DMS53 (cell line): ENCODE results near the gene TRMT61A.

Source experiments
- DNase-seq: peaks from one replicate; lab custom pipeline; 2025; lab: John Stamatoyannopoulos, UW

The TRMT61A gene

GRCh38 chr14:103522649-103523574, 6.1 kb upstream of the TRMT61A start, which contains the start of gene CKB:
Gene CKB, minus strand, starts transcription at chr14:103522830. Its CDS starts 337 bp downstream, at chr14:103522493.
- DNase-seq = peak; percentile 72

- no peak for DNase-seq
These were observed 5.4 kb upstream of the TRMT61A start for GRCh38 chr14:103523575-103523954.

- DNase-seq = no peak
These were observed 4.7 kb upstream of the TRMT61A start for GRCh38 chr14:103524002-103524935.

- DNase-seq = peak; percentile 38
These were observed 3.4 kb upstream of the TRMT61A start for GRCh38 chr14:103525430-103526246.

DNA sequence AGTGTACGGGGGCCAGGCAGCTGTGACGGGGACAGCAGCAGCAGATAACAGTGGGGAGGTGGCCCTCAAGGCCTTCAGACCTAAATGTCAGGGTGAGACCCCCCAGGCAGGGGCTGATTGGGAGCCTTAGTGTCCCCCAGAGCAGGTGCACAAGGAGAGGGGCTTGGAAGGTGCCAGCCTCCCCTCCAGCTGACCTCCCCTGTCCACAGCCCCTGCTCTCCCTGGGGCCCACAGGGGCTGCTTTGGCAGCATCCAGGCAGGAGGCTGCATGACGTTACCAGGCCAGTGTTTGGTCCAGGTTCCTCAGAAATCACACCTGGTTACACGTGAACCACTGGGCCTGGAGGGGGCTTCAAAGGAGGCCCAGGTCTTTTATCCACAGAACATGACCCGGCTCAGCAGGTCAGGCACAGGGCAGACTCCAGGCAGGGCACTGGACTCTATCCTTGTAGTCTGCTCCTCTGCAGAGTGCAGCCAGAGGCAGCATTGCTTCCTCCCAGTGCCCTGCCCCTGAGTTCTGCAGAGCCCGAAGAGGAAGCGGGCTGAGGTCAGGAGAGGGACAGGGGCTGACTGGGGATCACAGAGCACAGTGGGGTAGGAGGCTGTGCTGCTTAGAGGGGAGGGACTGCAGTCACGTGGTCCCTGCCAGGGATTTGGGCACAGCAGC, 2.6 kb upstream of the TRMT61A start:
- no peak for DNase-seq

DNA sequence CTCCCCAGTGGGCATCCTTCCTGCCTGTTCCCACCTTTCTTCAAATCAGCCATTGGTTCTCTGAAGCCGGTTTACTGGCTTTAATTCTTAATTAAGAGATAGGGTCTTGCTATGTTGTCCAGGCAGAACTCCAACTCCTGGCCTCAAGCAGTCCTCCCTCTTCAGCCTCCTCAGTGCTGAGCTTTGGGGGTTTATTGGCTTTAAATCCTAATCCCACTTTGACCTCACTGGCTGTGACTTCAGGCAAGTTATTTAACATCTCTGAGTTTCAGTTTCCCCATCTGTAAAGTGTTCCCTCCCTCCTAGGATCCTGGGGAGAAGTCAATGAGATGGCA, 2.1 kb upstream of the TRMT61A start:
- DNase-seq = no peak

GRCh38 chr14:103527408-103528145, 1.4 kb upstream of the TRMT61A start:
- peak; percentile 65 for DNase-seq

DNA sequence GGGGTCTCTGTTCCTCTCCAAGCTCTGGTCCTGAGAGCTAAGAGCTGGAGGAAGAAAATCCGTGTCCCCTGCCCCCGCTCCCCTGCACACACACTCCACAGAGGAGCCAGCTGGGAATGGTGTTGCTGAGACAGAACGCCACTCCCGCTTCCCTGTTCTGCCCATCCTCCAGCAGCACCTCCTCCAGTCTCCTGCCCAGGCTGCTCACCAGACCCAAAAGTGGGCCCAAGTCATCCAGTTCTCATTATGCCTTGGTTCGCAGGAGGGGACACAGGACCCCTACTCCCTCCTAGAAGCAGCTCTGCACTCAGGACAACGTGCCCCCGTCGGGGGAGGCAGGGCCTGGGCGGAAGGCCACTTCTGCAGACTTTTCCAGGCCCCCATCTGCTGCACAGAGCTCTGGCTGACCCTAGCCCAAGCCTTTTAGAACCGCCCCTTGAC, 830 bp upstream of the TRMT61A start:
- DNase-seq = peak; percentile 65

- DNase-seq = peak; percentile 42
These were observed 678 bp downstream of the TRMT61A start for GRCh38 chr14:103529383-103530365.

- no peak for DNase-seq
These were observed 1.4 kb downstream of the TRMT61A start for GRCh38 chr14:103530390-103530789.

DNA sequence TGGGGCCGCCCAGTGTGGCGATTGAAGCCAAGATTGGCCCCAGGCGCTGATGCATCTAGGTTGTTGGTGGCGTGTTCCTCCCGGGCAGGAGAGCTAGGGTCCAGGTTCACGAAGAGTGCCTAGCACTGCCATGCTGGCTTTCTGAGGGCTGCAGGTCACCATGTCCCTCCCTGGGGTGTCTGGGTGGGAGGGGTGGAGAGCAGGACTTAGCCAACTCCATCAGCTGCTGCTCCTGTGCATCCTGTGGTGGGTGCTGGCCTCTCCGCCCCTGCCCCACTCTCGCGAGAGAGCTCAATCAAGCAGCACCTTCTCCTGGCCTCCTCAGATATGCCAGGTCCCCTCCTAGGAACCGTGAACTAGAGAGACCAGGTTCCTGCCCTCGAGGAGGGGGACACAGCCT, 1.8 kb downstream of the TRMT61A start:
- DNase-seq = no peak

DNA sequence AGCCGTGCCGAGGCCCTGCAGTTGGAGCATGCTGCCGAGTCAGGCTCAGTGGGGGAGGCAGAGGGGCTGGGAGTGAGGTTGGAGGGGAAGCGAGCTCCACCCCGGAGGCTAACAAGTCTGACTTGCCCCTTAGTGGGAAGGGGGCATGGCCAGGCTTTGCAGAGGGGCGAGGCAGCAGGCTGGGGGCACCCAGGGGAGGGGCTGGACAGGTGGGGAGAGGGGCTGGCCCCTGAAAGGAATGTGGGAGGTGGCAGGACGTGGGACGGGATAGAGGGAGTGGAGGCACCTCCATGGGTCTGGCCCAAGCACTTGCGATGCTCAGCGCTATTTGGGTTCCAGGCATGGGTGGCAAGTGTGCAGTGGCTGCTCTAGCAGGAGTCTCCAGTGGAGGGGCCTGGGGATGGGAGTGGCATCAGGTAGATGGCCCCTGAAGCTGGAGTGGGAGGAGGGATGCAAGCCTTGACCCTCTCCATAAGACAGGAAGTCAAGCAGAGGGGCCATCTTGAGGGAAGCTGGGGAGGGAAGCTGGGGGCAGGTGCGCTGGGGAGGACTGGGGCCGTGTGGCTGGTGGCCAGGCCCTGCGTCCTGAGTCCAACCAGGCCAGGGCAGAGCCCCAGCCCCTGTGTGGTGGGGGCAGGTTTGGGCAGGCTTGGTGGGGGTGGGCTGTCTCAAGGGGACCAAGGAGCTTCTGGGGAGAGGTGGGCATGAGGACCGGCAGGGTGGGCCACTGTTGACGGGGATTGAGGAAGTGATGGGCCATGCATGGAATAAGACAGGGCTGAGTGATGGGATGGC, 2.6 kb downstream of the TRMT61A start:
- no peak for DNase-seq

GRCh38 chr14:103532216-103533136, 3.5 kb downstream of the TRMT61A start:
- DNase-seq = no peak

DNA sequence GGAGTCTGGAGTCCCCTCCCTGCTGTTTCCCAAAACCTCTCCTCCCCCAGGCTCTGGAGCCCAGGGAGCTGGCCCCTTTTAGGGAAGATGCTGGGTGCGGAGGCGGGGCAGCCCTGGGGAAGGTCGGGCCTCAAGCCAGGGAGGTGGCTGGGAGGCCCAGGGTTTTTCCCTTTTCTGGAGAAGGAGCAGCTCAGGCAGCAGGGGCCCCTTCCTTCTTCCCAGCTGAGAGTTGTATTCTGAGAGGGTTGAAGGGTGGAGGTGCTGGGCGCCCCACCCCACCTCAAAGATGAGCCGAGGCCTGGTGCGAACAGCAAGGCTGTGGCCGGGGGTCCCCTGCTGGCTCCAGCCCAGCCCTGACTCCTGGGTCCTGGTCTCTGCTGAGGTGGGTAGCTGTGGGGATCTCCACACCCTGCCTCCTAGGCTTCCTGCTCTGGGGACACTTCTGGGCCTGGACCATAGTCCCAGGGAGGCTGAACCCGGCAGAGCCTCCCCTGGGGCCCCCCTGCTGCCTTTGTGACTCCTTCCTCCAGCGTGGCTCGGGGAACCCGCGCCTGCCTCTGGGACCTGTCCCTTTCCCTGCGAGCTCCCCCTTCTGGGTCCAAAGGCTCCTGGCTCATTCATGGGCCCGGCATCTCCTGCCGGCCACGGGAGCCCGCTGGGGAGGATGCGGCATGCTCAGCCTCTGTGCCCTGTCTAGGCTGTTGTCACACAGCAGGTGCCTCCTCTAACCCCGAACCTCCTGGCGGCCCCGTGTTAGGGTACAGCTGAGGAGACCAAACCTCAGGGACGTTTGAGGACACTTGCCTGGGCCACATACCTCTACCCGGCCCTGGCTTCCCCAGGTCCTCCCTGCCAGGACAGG, 4.4 kb downstream of the TRMT61A start:
- DNase-seq = no peak

GRCh38 chr14:103533999-103534575, 5.1 kb downstream of the TRMT61A start:
- no peak for DNase-seq

GRCh38 chr14:103534576-103535061, 5.6 kb downstream of the TRMT61A start:
- no peak for DNase-seq
